ENCODE measurements around the gene SMIM13. TPM values are rescaled to one million over a fixed set of nuclear protein-coding genes. Genes with fewer than 3 reads are reported as not detected.

The SMIM13 gene
- 18.6 and 27.3 TPM in 2 replicates for total RNA-seq (2014; rRNA removed; shearing (Covaris generic); ENCODE audit: low replicate concordance)

- Histone ChIP-seq H3K9me3 (no peaks in the 10 kb centered on the region), H3K4me3 (peak within 1 kb of the TSS; percentile 95), H3K27me3 (no peaks in the 10 kb centered on the region), H3K36me3 (peaks cover 17% of the 10 kb centered on the region)
- DNase-seq: peak; percentile 100
Measured at GRCh38 chr6:11093626-11094410, at the start of gene SMIM13. TSS of gene SMIM13 (plus strand) at chr6:11093834. CDS start at chr6:11094314, 480 bp downstream.

GRCh38 chr6:11043961-11044711 lies 49.5 kb upstream of the SMIM13 start, which contains the start of gene ELOVL2:
TSS of gene ELOVL2 (minus strand) at chr6:11044305. CDS start at chr6:11044230, 75 bp downstream.
- peak; percentile 75 for DNase-seq
- H3K27me3 ChIP-seq: no peaks in the 10 kb centered on the region

GRCh38 chr6:11044712-11045167 lies 48.9 kb upstream of the SMIM13 start:
- no peaks in the 10 kb centered on the region for H3K27me3 ChIP-seq
- no peak for DNase-seq
- H3K36me3 ChIP-seq: no peaks in the 10 kb centered on the region
- H3K9me3 ChIP-seq: no peaks in the 10 kb centered on the region
- H3K4me3 ChIP-seq: peak overlapping the region; percentile 31

More at GRCh38 chr6:11043961-11044711, 49.5 kb upstream of the SMIM13 start, which contains the start of gene ELOVL2:
- Histone ChIP-seq H3K4me3 (peak within 1 kb of the TSS; percentile 70), H3K36me3 (no peaks in the 10 kb centered on the region), H3K9me3 (no peaks in the 10 kb centered on the region)

- Histone ChIP-seq H3K9me3 (no peaks in the 10 kb centered on the region; the same call in none of the 2 replicates), H3K4me3 (no peak overlapping the region), H3K36me3 (no peaks in the 10 kb centered on the region), H3K27me3 (no peaks in the 10 kb centered on the region)
- peak; percentile 54 for DNase-seq
Measured at GRCh38 chr6:11050731-11051130, 42.9 kb upstream of the SMIM13 start.

GRCh38 chr6:11053307-11053706 lies 40.3 kb upstream of the SMIM13 start:
- no peak for DNase-seq
- Histone ChIP-seq H3K9me3 (no peaks in the 10 kb centered on the region; the same call in none of the 2 replicates), H3K27me3 (no peaks in the 10 kb centered on the region), H3K4me3 (no peak overlapping the region), H3K36me3 (no peaks in the 10 kb centered on the region)

GRCh38 chr6:11054722-11055121 lies 38.9 kb upstream of the SMIM13 start:
- Histone ChIP-seq H3K4me3 (no peak overlapping the region), H3K27me3 (no peaks in the 10 kb centered on the region), H3K9me3 (no peaks in the 10 kb centered on the region; the same call in none of the 2 replicates), H3K36me3 (no peaks in the 10 kb centered on the region)
- no peak for DNase-seq

GRCh38 chr6:11055127-11055627 lies 38.5 kb upstream of the SMIM13 start:
- Histone ChIP-seq H3K36me3 (no peaks in the 10 kb centered on the region), H3K27me3 (no peaks in the 10 kb centered on the region), H3K9me3 (no peaks in the 10 kb centered on the region; the same call in none of the 2 replicates), H3K4me3 (no peak overlapping the region)
- no peak for DNase-seq

GRCh38 chr6:11056871-11057270 lies 36.8 kb upstream of the SMIM13 start:
- DNase-seq: no peak
- Histone ChIP-seq H3K4me3 (no peak overlapping the region), H3K9me3 (no peaks in the 10 kb centered on the region; the same call in none of the 2 replicates), H3K27me3 (no peaks in the 10 kb centered on the region), H3K36me3 (no peaks in the 10 kb centered on the region)

GRCh38 chr6:11058406-11058805 lies 35.2 kb upstream of the SMIM13 start:
- Histone ChIP-seq H3K36me3 (no peaks in the 10 kb centered on the region), H3K4me3 (no peak overlapping the region), H3K27me3 (no peaks in the 10 kb centered on the region), H3K9me3 (no peaks in the 10 kb centered on the region; the same call in 1 of the 2 replicates)
- no peak for DNase-seq

GRCh38 chr6:11062083-11062482 lies 31.6 kb upstream of the SMIM13 start:
- Histone ChIP-seq H3K9me3 (no peaks in the 10 kb centered on the region), H3K4me3 (no peak overlapping the region), H3K36me3 (no peaks in the 10 kb centered on the region), H3K27me3 (no peaks in the 10 kb centered on the region)
- DNase-seq: no peak

GRCh38 chr6:11062715-11063114 lies 30.9 kb upstream of the SMIM13 start:
- DNase-seq: no peak
- H3K27me3 ChIP-seq: no peaks in the 10 kb centered on the region
- no peaks in the 10 kb centered on the region for H3K36me3 ChIP-seq
- H3K4me3 ChIP-seq: no peak overlapping the region
- no peaks in the 10 kb centered on the region for H3K9me3 ChIP-seq

GRCh38 chr6:11064836-11065235 lies 28.8 kb upstream of the SMIM13 start:
- peak; percentile 61 for DNase-seq
- H3K27me3 ChIP-seq: no peaks in the 10 kb centered on the region
- H3K36me3 ChIP-seq: no peaks in the 10 kb centered on the region
- no peak overlapping the region for H3K4me3 ChIP-seq
- H3K9me3 ChIP-seq: no peaks in the 10 kb centered on the region

GRCh38 chr6:11065436-11066202 lies 28.0 kb upstream of the SMIM13 start:
- Histone ChIP-seq H3K27me3 (no peaks in the 10 kb centered on the region), H3K36me3 (no peaks in the 10 kb centered on the region), H3K4me3 (no peak overlapping the region), H3K9me3 (no peaks in the 10 kb centered on the region)
- no peak for DNase-seq

GRCh38 chr6:11066505-11067347 lies 26.9 kb upstream of the SMIM13 start:
- no peaks in the 10 kb centered on the region for H3K27me3 ChIP-seq
- DNase-seq: no peak
- H3K4me3 ChIP-seq: no peak overlapping the region
- H3K9me3 ChIP-seq: no peaks in the 10 kb centered on the region
- H3K36me3 ChIP-seq: no peaks in the 10 kb centered on the region

GRCh38 chr6:11067348-11067747 lies 26.3 kb upstream of the SMIM13 start:
- no peaks in the 10 kb centered on the region for H3K36me3 ChIP-seq
- no peaks in the 10 kb centered on the region for H3K27me3 ChIP-seq
- DNase-seq: no peak
- no peak overlapping the region for H3K4me3 ChIP-seq
- no peaks in the 10 kb centered on the region for H3K9me3 ChIP-seq

GRCh38 chr6:11069760-11070159 lies 23.9 kb upstream of the SMIM13 start:
- no peaks in the 10 kb centered on the region for H3K36me3 ChIP-seq
- no peaks in the 10 kb centered on the region for H3K9me3 ChIP-seq
- no peaks in the 10 kb centered on the region for H3K27me3 ChIP-seq
- no peak overlapping the region for H3K4me3 ChIP-seq
- no peak for DNase-seq
